Gastroesophageal sphincter (tissue), 3 donors: ENCODE data around the gene SLC25A3.

Experiments used
- CTCF ChIP-seq, 4 experiments: fragments of 200-600 bp in 2 of 4; fragments of 450-650 bp in 2 of 4; sonication (generic) in 1 of 4; IDR thresholded peaks; one replicate each; pipeline ENCODE4 v1.5.1; 2017 to 2019; ENCODE audit warnings: antibody characterized with exemption in 4 of 4, mild to moderate bottlenecking in 2 of 4, moderate library complexity in 2 of 4
- EP300 ChIP-seq: sonication (generic); formaldehyde crosslinking; IDR thresholded peaks from one replicate; pipeline ENCODE4 v1.6.1; 2017; ENCODE audit warnings: antibody characterized with exemption, mild to moderate bottlenecking

GRCh38 chr12:98610596-98610995 is 17.1 kb downstream of the SLC25A3 start:
- no peak for TF ChIP-seq CTCF (IDR thresholded peaks at IDR 0.05)
- no peak for TF ChIP-seq EP300
